ENCODE measurements around the gene CCT7. TPM values are rescaled to one million over a fixed set of nuclear protein-coding genes. Genes with fewer than 3 reads are reported as not detected.
A peak's percentile ranks its signal among the peaks of the same experiment; 100 is the strongest.

The CCT7 gene
- polyA plus RNA-seq, 2 of the 4 experiments (the other 2 are of a cell fraction), result 685 to 850 TPM

DNA sequence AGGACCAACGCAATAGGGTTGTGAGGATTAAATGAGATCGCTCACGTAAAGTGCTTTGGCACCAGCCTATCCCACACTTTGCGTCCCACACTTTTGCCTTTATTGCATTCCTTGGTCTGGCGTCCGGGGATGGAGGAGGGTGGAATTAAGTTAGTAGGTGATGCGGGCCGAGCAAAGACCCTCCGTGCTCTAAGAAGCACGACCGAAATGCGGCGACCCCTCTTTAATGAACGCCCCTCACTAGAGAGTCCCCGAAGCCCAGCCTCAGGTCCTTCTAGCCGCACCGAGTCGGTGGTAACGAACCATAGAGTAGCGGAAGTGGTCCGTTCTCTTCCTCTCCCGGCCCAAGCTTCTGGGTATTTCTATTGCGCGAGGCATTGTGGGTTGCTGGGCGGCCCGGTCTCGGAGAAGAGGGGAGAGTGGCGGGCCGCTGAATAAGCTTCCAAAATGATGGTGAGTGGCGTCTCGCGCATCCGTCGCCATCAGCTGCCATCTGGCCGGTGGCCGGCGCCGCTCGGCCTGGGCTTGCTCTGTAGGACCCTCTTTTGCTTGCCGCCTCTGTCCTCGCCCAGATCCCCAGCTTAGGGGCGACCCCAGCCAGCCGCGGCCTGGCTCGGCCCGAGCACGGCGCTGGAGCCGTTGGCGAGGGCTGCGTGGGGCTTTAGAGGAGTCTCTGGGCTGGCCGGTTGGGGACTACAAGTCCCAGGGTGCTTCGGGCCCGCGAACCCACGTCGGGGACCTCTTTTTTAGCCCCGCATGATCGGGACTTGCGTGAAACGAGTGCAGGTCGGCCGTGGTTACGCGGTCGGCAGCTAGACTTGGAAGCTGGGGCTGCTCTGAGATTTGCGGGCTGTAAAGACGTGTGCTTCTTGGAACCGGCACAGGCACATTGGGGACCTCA is at the start of gene CCT7 (continued):
- TF ChIP-seq, protein P1, sequence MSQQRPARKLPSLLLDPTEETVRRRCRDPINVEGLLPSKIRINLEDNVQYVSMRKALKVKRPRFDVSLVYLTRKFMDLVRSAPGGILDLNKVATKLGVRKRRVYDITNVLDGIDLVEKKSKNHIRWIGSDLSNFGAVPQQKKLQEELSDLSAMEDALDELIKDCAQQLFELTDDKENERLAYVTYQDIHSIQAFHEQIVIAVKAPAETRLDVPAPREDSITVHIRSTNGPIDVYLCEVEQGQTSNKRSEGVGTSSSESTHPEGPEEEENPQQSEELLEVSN (IDR thresholded peaks at IDR 0.05; ENCODE audit: borderline replicate concordance, low read depth), result peak; percentile 57

DNA sequence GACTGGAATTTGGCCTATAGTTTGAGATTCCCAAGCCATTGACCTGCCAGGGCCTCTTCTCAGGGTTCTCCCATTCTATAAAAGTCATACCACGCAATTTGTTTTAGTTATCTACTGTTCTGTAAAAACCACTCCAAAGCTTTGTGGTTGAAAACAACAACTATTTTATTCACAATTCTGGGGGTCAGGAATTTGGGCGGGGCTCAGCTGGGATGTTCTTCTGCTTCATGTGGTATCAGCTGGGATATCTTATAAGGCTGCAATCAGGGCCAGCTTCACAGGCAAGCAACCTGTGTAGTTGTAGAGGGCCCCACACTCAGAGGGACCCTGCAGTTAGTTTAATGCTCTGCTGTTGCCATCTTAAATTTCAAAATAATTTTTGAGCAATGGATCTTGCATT is 48.1 kb upstream of the CCT7 start:
- no peak overlapping the region for H3K4me2 ChIP-seq
- no peak overlapping the region for H3K4me3 ChIP-seq
- WGBS (ENCODE audit: missing lambda C conversion rate), result 17% methylated on average over 2 of the region's 2 CpGs
- FAIRE-seq, result no peak
- no peaks in the 10 kb centered on the region for H3K9me3 ChIP-seq
- H3K4me1 ChIP-seq, result no peaks in the 10 kb centered on the region
- H3K27ac ChIP-seq, result no peak overlapping the region
- ChIA-PET CTCF (interaction anchor here (0.8 to 12.1 kb wide), 5 partner anchors 9 to 293 kb away, joined by 3 to 151 read pairs (median 4); no protein-coding TSS in a partner anchor), POLR2A (interaction anchor here (0.6 kb wide), 1 partner anchor 27 kb away, joined by 3 read pairs; no protein-coding TSS in a partner anchor)
- TF ChIP-seq NR3C1 (IDR thresholded peaks at IDR 0.05), result no peak
- TF ChIP-seq, protein P2, sequence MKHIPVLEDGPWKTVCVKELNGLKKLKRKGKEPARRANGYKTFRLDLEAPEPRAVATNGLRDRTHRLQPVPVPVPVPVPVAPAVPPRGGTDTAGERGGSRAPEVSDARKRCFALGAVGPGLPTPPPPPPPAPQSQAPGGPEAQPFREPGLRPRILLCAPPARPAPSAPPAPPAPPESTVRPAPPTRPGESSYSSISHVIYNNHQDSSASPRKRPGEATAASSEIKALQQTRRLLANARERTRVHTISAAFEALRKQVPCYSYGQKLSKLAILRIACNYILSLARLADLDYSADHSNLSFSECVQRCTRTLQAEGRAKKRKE (CRISPR knock-in tag; IDR thresholded peaks at IDR 0.05; ENCODE audit: low read depth), result no peak
- TF ChIP-seq HDAC2 (IDR thresholded peaks at IDR 0.05), result no peak
- no peak for TF ChIP-seq JUN (IDR thresholded peaks at IDR 0.05)
- TF ChIP-seq FOSL2 (IDR thresholded peaks at IDR 0.05), result no peak
- TF ChIP-seq FOSL2 (CRISPR knock-in tag; IDR thresholded peaks at IDR 0.05), result no peak
- no peak for TF ChIP-seq HOXB13 (CRISPR knock-in tag; IDR thresholded peaks at IDR 0.05; ENCODE audit: low read depth)
- no peak for TF ChIP-seq HOXB5 (CRISPR knock-in tag; IDR thresholded peaks at IDR 0.05)
- no peak for DNase-seq (ENCODE audit: low read depth in 1 of 2, low spot score in 1 of 2)
- ATAC-seq, result no peak

DNA sequence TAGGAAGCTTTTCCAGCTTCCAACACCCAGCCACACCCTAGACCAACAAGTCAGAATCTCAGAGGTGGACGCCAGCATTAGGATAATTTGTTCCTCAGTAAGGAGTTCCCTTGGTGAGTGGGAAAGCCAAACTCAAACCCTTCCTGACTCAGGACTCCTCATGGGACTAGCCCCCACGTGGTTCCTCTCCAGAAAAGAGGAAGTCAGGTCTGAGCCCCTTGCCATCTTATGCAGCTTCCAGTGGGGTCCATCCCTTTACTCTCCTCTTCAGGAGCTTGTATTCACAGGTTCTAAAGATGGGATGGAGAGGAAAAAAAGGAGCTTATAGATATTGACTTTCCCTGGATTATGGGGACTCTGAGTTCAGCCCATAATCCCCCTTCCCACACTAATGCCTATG is 46.6 kb upstream of the CCT7 start:
- H3K4me3 ChIP-seq, result no peak overlapping the region
- H3K4me2 ChIP-seq, result no peak overlapping the region
- DNase-seq (ENCODE audit: low read depth in 1 of 2, low spot score in 1 of 2), result no peak
- no peaks in the 10 kb centered on the region for H3K9me3 ChIP-seq
- no peaks in the 10 kb centered on the region for H3K4me1 ChIP-seq
- H3K27ac ChIP-seq, result no peak overlapping the region
- TF ChIP-seq ZC3H11A (IDR thresholded peaks at IDR 0.05), result no peak
- no peak for TF ChIP-seq MAFK (IDR thresholded peaks at IDR 0.05; ENCODE audit: partially characterized antibody)
- POLR2A ChIA-PET, result no interaction called here
- no peak; a peak in 1 of 6 replicates for ATAC-seq
- FAIRE-seq, result no peak
- WGBS (ENCODE audit: missing lambda C conversion rate), result 3% methylated on average over 2 of the region's 2 CpGs
- CTCF ChIA-PET, result interaction anchor here (0.7 to 12.1 kb wide), 10 partner anchors 11 to 1264 kb away, joined by 3 to 151 read pairs (median 6); partner anchors contain the start of gene SPR

DNA sequence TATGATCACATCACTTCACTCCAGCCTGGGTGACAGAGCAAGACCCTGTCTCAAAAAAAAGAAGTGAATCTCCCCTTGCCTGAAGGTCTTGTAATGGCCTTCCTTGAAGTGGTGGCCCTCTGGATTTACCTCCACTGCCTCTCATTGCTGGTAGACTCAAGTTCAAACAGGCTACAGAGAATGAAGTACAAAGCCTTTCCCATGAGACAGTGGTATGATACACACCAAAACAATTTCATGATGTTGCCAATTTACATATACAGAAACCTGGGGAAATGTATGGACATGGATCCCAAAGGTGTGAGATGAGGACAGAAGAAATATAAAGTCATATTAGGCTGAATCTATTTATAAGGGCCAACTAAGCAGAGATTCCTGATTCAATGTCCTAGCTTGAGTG is 36.5 kb upstream of the CCT7 start:
- CTCF ChIA-PET, result interaction anchor here (0.7 to 1.5 kb wide), 4 partner anchors 15 to 1725 kb away, joined by 3 to 5 read pairs (median 4); no protein-coding TSS in a partner anchor
- ATAC-seq (no peak), FAIRE-seq (no peak), DNase-seq (ENCODE audit: low read depth in 1 of 2, low spot score in 1 of 2) (no peak)
- Histone ChIP-seq H3K4me2 (no peak overlapping the region), H3K4me1 (no peaks in the 10 kb centered on the region), H3K27ac (no peak overlapping the region), H3K4me3 (no peak overlapping the region), H3K9me3 (peaks cover 5% of the 10 kb centered on the region; the same call in 2 of the 3 replicates)
- POLR2A ChIA-PET, result no interaction called here
- TF ChIP-seq, protein P3, sequence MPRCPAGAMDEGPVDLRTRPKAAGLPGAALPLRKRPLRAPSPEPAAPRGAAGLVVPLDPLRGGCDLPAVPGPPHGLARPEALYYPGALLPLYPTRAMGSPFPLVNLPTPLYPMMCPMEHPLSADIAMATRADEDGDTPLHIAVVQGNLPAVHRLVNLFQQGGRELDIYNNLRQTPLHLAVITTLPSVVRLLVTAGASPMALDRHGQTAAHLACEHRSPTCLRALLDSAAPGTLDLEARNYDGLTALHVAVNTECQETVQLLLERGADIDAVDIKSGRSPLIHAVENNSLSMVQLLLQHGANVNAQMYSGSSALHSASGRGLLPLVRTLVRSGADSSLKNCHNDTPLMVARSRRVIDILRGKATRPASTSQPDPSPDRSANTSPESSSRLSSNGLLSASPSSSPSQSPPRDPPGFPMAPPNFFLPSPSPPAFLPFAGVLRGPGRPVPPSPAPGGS (IDR thresholded peaks at IDR 0.05), result no peak
- TF ChIP-seq HDAC2 (IDR thresholded peaks at IDR 0.05) (no peak), EP300 (IDR thresholded peaks at IDR 0.05) (no peak), MYC (IDR thresholded peaks at IDR 0.05; ENCODE audit: borderline replicate concordance, low read length) (no peak), CBX2 (IDR thresholded peaks at IDR 0.05; ENCODE audit: borderline replicate concordance, low read depth) (no peak), RNF2 (IDR thresholded peaks at IDR 0.05; ENCODE audit: borderline replicate concordance, low read depth) (no peak), HOXA7 (CRISPR knock-in tag; IDR thresholded peaks at IDR 0.05) (no peak), KDM5A (IDR thresholded peaks at IDR 0.05) (no peak), HOXB5 (CRISPR knock-in tag; IDR thresholded peaks at IDR 0.05) (no peak), TP53 (CRISPR knock-in tag; IDR thresholded peaks at IDR 0.05) (no peak), NPAS2 (CRISPR knock-in tag; IDR thresholded peaks at IDR 0.05; ENCODE audit: borderline replicate concordance) (no peak), CEBPB (IDR thresholded peaks at IDR 0.05) (no peak), RFX5 (IDR thresholded peaks at IDR 0.05) (no peak)
- TF ChIP-seq, protein P4, sequence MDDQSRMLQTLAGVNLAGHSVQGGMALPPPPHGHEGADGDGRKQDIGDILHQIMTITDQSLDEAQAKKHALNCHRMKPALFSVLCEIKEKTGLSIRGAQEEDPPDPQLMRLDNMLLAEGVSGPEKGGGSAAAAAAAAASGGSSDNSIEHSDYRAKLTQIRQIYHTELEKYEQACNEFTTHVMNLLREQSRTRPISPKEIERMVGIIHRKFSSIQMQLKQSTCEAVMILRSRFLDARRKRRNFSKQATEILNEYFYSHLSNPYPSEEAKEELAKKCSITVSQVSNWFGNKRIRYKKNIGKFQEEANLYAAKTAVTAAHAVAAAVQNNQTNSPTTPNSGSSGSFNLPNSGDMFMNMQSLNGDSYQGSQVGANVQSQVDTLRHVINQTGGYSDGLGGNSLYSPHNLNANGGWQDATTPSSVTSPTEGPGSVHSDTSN (IDR thresholded peaks at IDR 0.05), result no peak
- TF ChIP-seq, protein P5, sequence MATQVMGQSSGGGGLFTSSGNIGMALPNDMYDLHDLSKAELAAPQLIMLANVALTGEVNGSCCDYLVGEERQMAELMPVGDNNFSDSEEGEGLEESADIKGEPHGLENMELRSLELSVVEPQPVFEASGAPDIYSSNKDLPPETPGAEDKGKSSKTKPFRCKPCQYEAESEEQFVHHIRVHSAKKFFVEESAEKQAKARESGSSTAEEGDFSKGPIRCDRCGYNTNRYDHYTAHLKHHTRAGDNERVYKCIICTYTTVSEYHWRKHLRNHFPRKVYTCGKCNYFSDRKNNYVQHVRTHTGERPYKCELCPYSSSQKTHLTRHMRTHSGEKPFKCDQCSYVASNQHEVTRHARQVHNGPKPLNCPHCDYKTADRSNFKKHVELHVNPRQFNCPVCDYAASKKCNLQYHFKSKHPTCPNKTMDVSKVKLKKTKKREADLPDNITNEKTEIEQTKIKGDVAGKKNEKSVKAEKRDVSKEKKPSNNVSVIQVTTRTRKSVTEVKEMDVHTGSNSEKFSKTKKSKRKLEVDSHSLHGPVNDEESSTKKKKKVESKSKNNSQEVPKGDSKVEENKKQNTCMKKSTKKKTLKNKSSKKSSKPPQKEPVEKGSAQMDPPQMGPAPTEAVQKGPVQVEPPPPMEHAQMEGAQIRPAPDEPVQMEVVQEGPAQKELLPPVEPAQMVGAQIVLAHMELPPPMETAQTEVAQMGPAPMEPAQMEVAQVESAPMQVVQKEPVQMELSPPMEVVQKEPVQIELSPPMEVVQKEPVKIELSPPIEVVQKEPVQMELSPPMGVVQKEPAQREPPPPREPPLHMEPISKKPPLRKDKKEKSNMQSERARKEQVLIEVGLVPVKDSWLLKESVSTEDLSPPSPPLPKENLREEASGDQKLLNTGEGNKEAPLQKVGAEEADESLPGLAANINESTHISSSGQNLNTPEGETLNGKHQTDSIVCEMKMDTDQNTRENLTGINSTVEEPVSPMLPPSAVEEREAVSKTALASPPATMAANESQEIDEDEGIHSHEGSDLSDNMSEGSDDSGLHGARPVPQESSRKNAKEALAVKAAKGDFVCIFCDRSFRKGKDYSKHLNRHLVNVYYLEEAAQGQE (IDR thresholded peaks at IDR 0.05), result no peak
